ENCODE data around the gene JAKMIP1. TPM values are rescaled to one million over a fixed set of nuclear protein-coding genes. Genes with fewer than 3 reads are reported as not detected.

JAKMIP1 gene
- total and polyA plus RNA-seq, 4 donors = 0.08 to 0.50 (median 0.22) TPM

DNA sequence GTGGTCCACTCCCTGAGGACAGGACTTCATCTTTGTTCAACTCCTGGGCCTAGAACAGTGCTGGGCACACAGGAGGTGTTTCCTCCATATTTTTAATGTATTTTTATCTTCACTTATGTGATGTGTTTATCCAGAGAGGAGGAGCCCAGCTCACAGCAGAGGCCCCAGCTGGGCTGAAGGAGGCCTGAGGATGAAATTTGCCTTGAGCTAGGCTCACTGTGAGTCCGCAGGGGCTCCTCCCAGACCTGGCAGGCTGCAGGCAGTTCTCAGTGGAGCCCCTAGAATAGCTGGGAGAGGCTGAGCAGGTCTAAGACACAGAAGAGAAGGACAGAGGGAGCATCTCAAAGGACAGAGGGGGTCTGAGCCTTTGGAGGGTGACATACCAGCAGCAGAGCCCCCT, 208.9 kb downstream of the JAKMIP1 start:
- ATAC-seq (ENCODE audit: low FRiP score) (no peak), DNase-seq (no peak)
- H3K9me3 ChIP-seq (ENCODE audit: control insufficient read depth, low read length) = no peaks in the 10 kb centered on the region
- H3K27ac ChIP-seq (ENCODE audit: low read depth in 1 of 2, low read length in 2 of 2) = no peak overlapping the region
- H3K4me3 ChIP-seq (ENCODE audit: low read length in 2 of 2) = no peak overlapping the region
- H3K4me1 ChIP-seq (ENCODE audit: control insufficient read depth in 1 of 2, insufficient read depth in 2 of 2, low read length in 2 of 2) = no peaks in the 10 kb centered on the region
- intact Hi-C loops (cut with DNase I) = no loop called here
- H3K27me3 ChIP-seq (ENCODE audit: control insufficient read depth in 1 of 2, insufficient read depth in 2 of 2, low read length in 1 of 2) = no peaks in the 10 kb centered on the region
- no peaks in the 10 kb centered on the region for H3K36me3 ChIP-seq (ENCODE audit: control insufficient read depth in 1 of 2, insufficient read depth in 2 of 2, low read length in 1 of 2)
- 36 to 65% methylated on average over 1 of the region's 1 CpG for WGBS, 2 donors

DNA sequence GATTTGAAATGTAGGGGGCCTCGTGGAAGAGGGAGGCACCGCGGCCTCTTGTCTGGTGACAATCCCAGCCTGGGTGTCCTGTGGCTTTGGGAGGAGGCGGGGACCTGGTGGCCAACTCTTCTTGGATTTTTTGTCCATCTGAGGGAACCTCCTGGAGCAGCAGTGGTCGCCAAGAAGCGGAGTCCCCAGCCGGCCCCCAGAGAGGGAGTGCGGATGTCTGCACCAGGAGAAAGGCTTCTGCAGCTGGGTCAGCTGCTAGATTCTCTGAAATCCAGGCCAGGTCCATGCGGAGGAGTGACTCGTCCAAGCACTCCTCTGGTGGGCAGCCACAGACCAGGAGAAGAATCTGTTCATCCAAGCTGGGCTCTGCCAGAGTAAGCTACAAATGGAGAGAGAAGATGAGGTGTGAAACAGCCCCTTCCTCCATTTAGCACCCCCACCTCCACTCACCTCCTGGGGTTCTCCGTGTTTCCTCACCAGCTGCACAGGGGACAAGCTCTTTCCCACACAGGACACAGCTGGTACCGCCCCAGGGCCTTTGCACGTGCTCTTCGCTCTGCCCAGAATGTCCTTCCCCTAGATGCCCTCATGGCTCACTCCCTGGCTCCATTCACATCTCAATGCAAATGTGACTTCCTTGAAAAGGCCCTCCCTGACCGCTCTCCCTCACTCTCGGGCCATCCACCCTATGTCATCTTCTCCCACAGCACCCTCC, 209.7 kb downstream of the JAKMIP1 start:
- intact Hi-C loops (cut with DNase I) = no loop called here

GRCh38 chr4:5989236-5990225, 210.8 kb downstream of the JAKMIP1 start:
- no peaks in the 10 kb centered on the region for H3K4me1 ChIP-seq (ENCODE audit: control insufficient read depth in 1 of 2, insufficient read depth in 2 of 2, low read length in 2 of 2)
- no peaks in the 10 kb centered on the region for H3K9me3 ChIP-seq (ENCODE audit: control insufficient read depth, low read length)
- no peaks in the 10 kb centered on the region for H3K36me3 ChIP-seq (ENCODE audit: control insufficient read depth in 1 of 2, insufficient read depth in 2 of 2, low read length in 1 of 2)
- DNase-seq (no peak), ATAC-seq (ENCODE audit: low FRiP score) (no peak)
- H3K27me3 ChIP-seq (ENCODE audit: control insufficient read depth in 1 of 2, insufficient read depth in 2 of 2, low read length in 1 of 2) = no peaks in the 10 kb centered on the region
- H3K27ac ChIP-seq (ENCODE audit: low read depth in 1 of 2, low read length in 2 of 2) = no peak overlapping the region
- no peak overlapping the region for H3K4me3 ChIP-seq (ENCODE audit: low read length in 2 of 2)
- intact Hi-C loops (cut with DNase I) = no loop called here
- 76 to 82% methylated on average over 18 of the region's 18 CpGs for WGBS, 2 donors

More for the DNA sequence above, 209.7 kb downstream of the JAKMIP1 start:
- no peaks in the 10 kb centered on the region for H3K9me3 ChIP-seq (ENCODE audit: control insufficient read depth, low read length)
- WGBS, 2 donors = 85 to 86% methylated on average over 16 of the region's 16 CpGs
- H3K4me1 ChIP-seq (ENCODE audit: control insufficient read depth in 1 of 2, insufficient read depth in 2 of 2, low read length in 2 of 2) = no peaks in the 10 kb centered on the region
- ATAC-seq (ENCODE audit: low FRiP score) (no peak), DNase-seq (no peak)
- no peak overlapping the region for H3K4me3 ChIP-seq (ENCODE audit: low read length in 2 of 2)
- no peaks in the 10 kb centered on the region for H3K27me3 ChIP-seq (ENCODE audit: control insufficient read depth in 1 of 2, insufficient read depth in 2 of 2, low read length in 1 of 2)
- H3K36me3 ChIP-seq (ENCODE audit: control insufficient read depth in 1 of 2, insufficient read depth in 2 of 2, low read length in 1 of 2) = no peaks in the 10 kb centered on the region
- H3K27ac ChIP-seq (ENCODE audit: low read depth in 1 of 2, low read length in 2 of 2) = no peak overlapping the region

DNA sequence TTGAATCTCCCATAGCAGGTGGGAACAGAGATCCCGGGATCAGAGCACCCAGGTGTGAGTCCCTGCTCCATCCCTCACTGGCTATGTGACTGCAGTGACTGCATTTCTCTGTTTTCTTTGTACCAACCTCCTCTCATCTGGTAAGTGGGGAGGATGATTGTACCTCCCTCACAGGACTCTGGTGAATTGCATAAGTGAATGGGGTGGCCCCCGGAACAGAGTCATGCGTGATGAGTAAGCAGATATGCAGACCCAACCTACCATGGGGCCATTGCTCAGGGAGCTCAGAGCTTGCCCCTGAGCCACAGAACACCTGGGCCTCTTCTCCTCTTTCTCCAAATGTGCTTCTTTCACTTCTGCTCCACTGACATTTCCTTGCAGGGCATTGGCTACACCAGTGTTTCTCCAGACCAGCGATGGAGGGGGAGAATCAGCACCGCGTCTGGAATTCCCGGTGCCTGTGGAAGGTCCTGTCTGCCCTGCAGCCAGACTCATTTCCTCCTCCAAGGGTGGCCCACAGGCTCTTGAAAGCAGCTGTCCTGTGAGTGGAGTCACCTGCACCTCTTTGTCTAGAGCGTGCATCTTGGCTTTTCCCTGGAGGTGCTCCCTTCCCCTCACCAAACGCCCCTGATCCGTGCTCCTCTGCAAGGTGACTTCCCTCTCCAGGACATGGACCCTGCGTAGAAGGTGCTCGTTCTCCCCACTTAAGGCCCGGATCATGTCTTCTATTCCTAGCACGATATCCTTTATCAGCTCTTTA, 212.1 kb downstream of the JAKMIP1 start:
- DNase-seq (no peak), ATAC-seq (ENCODE audit: low FRiP score) (peak; percentile 15)
- Histone ChIP-seq H3K36me3 (ENCODE audit: control insufficient read depth in 1 of 2, insufficient read depth in 2 of 2, low read length in 1 of 2) (no peaks in the 10 kb centered on the region), H3K27ac (ENCODE audit: low read depth in 1 of 2, low read length in 2 of 2) (no peak overlapping the region), H3K9me3 (ENCODE audit: control insufficient read depth, low read length) (peaks cover 3% of the 10 kb centered on the region), H3K27me3 (ENCODE audit: control insufficient read depth in 1 of 2, insufficient read depth in 2 of 2, low read length in 1 of 2) (no peaks in the 10 kb centered on the region), H3K4me1 (ENCODE audit: control insufficient read depth in 1 of 2, insufficient read depth in 2 of 2, low read length in 2 of 2) (no peaks in the 10 kb centered on the region), H3K4me3 (ENCODE audit: low read length in 2 of 2) (no peak overlapping the region)
- WGBS, 2 donors = 79 to 80% methylated on average over 14 of the region's 14 CpGs
- intact Hi-C loops (cut with DNase I) = no loop called here

DNA sequence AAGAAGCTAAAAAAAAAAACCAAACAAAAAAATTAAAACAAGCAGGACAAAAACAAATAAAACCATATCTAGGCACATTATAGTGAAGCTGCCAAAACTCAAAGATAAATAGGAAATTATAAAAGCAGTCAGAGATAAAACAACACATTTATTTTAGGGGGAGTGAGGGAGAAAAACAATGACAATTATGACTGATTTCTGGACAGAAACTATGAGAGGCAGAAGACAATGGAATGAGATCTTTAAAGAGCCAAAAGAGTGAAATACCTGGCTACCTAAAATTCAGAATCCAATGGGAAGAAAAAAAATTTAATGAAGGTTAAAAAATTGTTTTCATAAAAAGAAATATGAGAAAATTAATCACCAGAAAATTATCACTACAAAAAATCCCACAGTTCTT, 215.5 kb downstream of the JAKMIP1 start:
- Histone ChIP-seq H3K9me3 (ENCODE audit: control insufficient read depth, low read length) (peaks cover 6% of the 10 kb centered on the region), H3K36me3 (ENCODE audit: control insufficient read depth in 1 of 2, insufficient read depth in 2 of 2, low read length in 1 of 2) (no peaks in the 10 kb centered on the region), H3K27me3 (ENCODE audit: control insufficient read depth in 1 of 2, insufficient read depth in 2 of 2, low read length in 1 of 2) (no peaks in the 10 kb centered on the region), H3K4me3 (ENCODE audit: low read length in 2 of 2) (no peak overlapping the region), H3K4me1 (ENCODE audit: control insufficient read depth in 1 of 2, insufficient read depth in 2 of 2, low read length in 2 of 2) (no peaks in the 10 kb centered on the region), H3K27ac (ENCODE audit: low read depth in 1 of 2, low read length in 2 of 2) (no peak overlapping the region)
- ATAC-seq (ENCODE audit: low FRiP score) (no peak), DNase-seq (no peak)
- intact Hi-C loops (cut with DNase I) = no loop called here

GRCh38 chr4:5982156-5982973, 218.0 kb downstream of the JAKMIP1 start:
- Histone ChIP-seq H3K36me3 (ENCODE audit: control insufficient read depth in 1 of 2, insufficient read depth in 2 of 2, low read length in 1 of 2) (no peaks in the 10 kb centered on the region), H3K4me3 (ENCODE audit: low read length in 2 of 2) (no peak overlapping the region), H3K27ac (ENCODE audit: low read depth in 1 of 2, low read length in 2 of 2) (no peak overlapping the region), H3K9me3 (ENCODE audit: control insufficient read depth, low read length) (peaks cover 6% of the 10 kb centered on the region), H3K27me3 (ENCODE audit: control insufficient read depth in 1 of 2, insufficient read depth in 2 of 2, low read length in 1 of 2) (no peaks in the 10 kb centered on the region), H3K4me1 (ENCODE audit: control insufficient read depth in 1 of 2, insufficient read depth in 2 of 2, low read length in 2 of 2) (no peaks in the 10 kb centered on the region)
- intact Hi-C loops (cut with DNase I) = no loop called here
- WGBS, 2 donors = 70 to 76% methylated on average over 9 of the region's 9 CpGs
- DNase-seq (no peak), ATAC-seq (ENCODE audit: low FRiP score) (no peak)

- Histone ChIP-seq H3K27me3 (ENCODE audit: control insufficient read depth in 1 of 2, insufficient read depth in 2 of 2, low read length in 1 of 2) (no peaks in the 10 kb centered on the region), H3K27ac (ENCODE audit: low read depth in 1 of 2, low read length in 2 of 2) (no peak overlapping the region), H3K4me1 (ENCODE audit: control insufficient read depth in 1 of 2, insufficient read depth in 2 of 2, low read length in 2 of 2) (no peaks in the 10 kb centered on the region), H3K9me3 (ENCODE audit: control insufficient read depth, low read length) (peaks cover 6% of the 10 kb centered on the region), H3K4me3 (ENCODE audit: low read length in 2 of 2) (no peak overlapping the region), H3K36me3 (ENCODE audit: control insufficient read depth in 1 of 2, insufficient read depth in 2 of 2, low read length in 1 of 2) (no peaks in the 10 kb centered on the region)
- WGBS, 2 donors = 21 to 24% methylated on average over 3 of the region's 3 CpGs
- DNase-seq = no peak
- intact Hi-C loops (cut with DNase I) = no loop called here
- ATAC-seq (ENCODE audit: low FRiP score) = no peak
Observed at GRCh38 chr4:5980436-5981155, 219.8 kb downstream of the JAKMIP1 start.

Data from aorta (tissue), 5 donors.